Epithelial cell of proximal tubule (primary cell): ENCODE data around the gene C4A. TPM values are rescaled to one million over a fixed set of nuclear protein-coding genes. Genes with fewer than 3 reads are reported as not detected.

Source experiments
- DNase-seq: peaks from one replicate; pipeline ENCODE4 v3.0.0-alpha.2; 2011; ENCODE audit warnings: low read depth
- H3K4me3 ChIP-seq: 2 replicates; pipeline ENCODE4 v1.5.1; 2011; ENCODE audit warnings: low read depth, mild to moderate bottlenecking, low read length
- CTCF ChIP-seq: conservative IDR thresholded peaks from 2 replicates; pipeline ENCODE4 v1.5.1; 2012; ENCODE audit warnings: low read depth, mild to moderate bottlenecking, low read length
- total RNA-seq: library from RNA; depleted of rRNA; stranded (reverse); fragments of >200 nt; gene quantifications from 2 replicates; pipeline ENCODE4 v1.2.3, GENCODE V29; 2015

C4A gene
- total RNA-seq, 1 donor from 2014 or later: 1.6 TPM

GRCh38 chr6:31949926-31950548, 31.8 kb upstream of the C4A start:
- H3K4me3 ChIP-seq: no peak overlapping the region
- DNase-seq: no peak
- TF ChIP-seq CTCF: no peak

- H3K4me3 ChIP-seq: no peak overlapping the region
- DNase-seq: no peak
- TF ChIP-seq CTCF: peak; percentile 94
These were observed 29.6 kb upstream of the C4A start for GRCh38 chr6:31952140-31952805.

GRCh38 chr6:31952890-31953289, 29.0 kb upstream of the C4A start:
- H3K4me3 ChIP-seq: no peak overlapping the region
- DNase-seq: no peak
- TF ChIP-seq CTCF: no peak

GRCh38 chr6:31954511-31954910, 27.3 kb upstream of the C4A start:
- H3K4me3 ChIP-seq: no peak overlapping the region
- no peak for TF ChIP-seq CTCF
- DNase-seq: no peak

GRCh38 chr6:31956796-31957195, 25.1 kb upstream of the C4A start:
- TF ChIP-seq CTCF: no peak
- DNase-seq: no peak
- no peak overlapping the region for H3K4me3 ChIP-seq

GRCh38 chr6:31958412-31958740, 23.5 kb upstream of the C4A start:
- no peak for DNase-seq
- peak overlapping the region; percentile 88 for H3K4me3 ChIP-seq
- TF ChIP-seq CTCF: no peak
